ENCODE measurements around the gene SLC8B1. TPM values are rescaled to one million over a fixed set of nuclear protein-coding genes. Genes with fewer than 3 reads are reported as not detected.

The SLC8B1 gene
- total RNA-seq, 1 donor from 2014 or later = 9.0 TPM

GRCh38 chr12:113341535-113341934, 6.6 kb upstream of the SLC8B1 start:
- TF ChIP-seq, protein P1, sequence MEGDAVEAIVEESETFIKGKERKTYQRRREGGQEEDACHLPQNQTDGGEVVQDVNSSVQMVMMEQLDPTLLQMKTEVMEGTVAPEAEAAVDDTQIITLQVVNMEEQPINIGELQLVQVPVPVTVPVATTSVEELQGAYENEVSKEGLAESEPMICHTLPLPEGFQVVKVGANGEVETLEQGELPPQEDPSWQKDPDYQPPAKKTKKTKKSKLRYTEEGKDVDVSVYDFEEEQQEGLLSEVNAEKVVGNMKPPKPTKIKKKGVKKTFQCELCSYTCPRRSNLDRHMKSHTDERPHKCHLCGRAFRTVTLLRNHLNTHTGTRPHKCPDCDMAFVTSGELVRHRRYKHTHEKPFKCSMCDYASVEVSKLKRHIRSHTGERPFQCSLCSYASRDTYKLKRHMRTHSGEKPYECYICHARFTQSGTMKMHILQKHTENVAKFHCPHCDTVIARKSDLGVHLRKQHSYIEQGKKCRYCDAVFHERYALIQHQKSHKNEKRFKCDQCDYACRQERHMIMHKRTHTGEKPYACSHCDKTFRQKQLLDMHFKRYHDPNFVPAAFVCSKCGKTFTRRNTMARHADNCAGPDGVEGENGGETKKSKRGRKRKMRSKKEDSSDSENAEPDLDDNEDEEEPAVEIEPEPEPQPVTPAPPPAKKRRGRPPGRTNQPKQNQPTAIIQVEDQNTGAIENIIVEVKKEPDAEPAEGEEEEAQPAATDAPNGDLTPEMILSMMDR (IDR thresholded peaks at IDR 0.05; ENCODE audit: insufficient read depth, low read length, severe bottlenecking) = no peak
- no peak for FAIRE-seq

GRCh38 chr12:113340061-113340460, 5.2 kb upstream of the SLC8B1 start:
- DNase-seq (ENCODE audit: low read depth) (no peak), FAIRE-seq (no peak)
- H3K27me3 ChIP-seq (ENCODE audit: control insufficient read depth, insufficient read depth, low read length) = no peaks in the 10 kb centered on the region
- H3K4me3 ChIP-seq (ENCODE audit: low read depth, low read length) = no peak overlapping the region
- H3K36me3 ChIP-seq (ENCODE audit: control insufficient read depth, insufficient read depth, low read length) = no peaks in the 10 kb centered on the region
- TF ChIP-seq, protein P1 (IDR thresholded peaks at IDR 0.05; ENCODE audit: insufficient read depth, low read length, severe bottlenecking) = no peak

More at GRCh38 chr12:113341535-113341934, 6.6 kb upstream of the SLC8B1 start:
- no peak overlapping the region for H3K4me3 ChIP-seq (ENCODE audit: low read depth, low read length)
- H3K27me3 ChIP-seq (ENCODE audit: control insufficient read depth, insufficient read depth, low read length) = no peaks in the 10 kb centered on the region
- DNase-seq (ENCODE audit: low read depth) = no peak
- no peaks in the 10 kb centered on the region for H3K36me3 ChIP-seq (ENCODE audit: control insufficient read depth, insufficient read depth, low read length)

GRCh38 chr12:113339540-113339939, 4.6 kb upstream of the SLC8B1 start:
- no peaks in the 10 kb centered on the region for H3K36me3 ChIP-seq (ENCODE audit: control insufficient read depth, insufficient read depth, low read length)
- H3K4me3 ChIP-seq (ENCODE audit: low read depth, low read length) = no peak overlapping the region
- DNase-seq (ENCODE audit: low read depth) (no peak), FAIRE-seq (no peak)
- no peaks in the 10 kb centered on the region for H3K27me3 ChIP-seq (ENCODE audit: control insufficient read depth, insufficient read depth, low read length)
- TF ChIP-seq, protein P1 (IDR thresholded peaks at IDR 0.05; ENCODE audit: insufficient read depth, low read length, severe bottlenecking) = no peak

GRCh38 chr12:113333877-113334785, 778 bp downstream of the SLC8B1 start:
- H3K36me3 ChIP-seq (ENCODE audit: control insufficient read depth, insufficient read depth, low read length) = peaks cover 3% of the 10 kb centered on the region
- no peak for FAIRE-seq
- no peaks in the 10 kb centered on the region for H3K27me3 ChIP-seq (ENCODE audit: control insufficient read depth, insufficient read depth, low read length)
- TF ChIP-seq, protein P1 (IDR thresholded peaks at IDR 0.05; ENCODE audit: insufficient read depth, low read length, severe bottlenecking) = no peak
- peak overlapping the region; percentile 80 for H3K4me3 ChIP-seq (ENCODE audit: low read depth, low read length)
- peak; percentile 15 for DNase-seq (ENCODE audit: low read depth)

DNA sequence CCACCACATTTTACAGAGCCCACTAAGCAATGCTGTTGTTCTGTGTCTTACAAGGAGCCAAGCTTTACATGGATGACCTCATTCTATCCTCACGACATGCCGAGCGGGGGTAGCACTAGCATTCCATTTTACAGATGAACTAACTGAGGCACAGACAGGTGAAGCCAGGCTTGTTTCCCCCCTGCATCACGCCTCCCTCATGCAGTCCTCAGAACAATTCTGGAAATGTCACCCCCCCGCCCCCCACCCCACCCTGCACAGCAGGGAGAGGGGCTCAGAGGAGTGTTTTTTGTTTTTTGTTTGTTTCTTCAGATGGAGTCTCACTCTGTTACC, 1.5 kb downstream of the SLC8B1 start:
- no peak for FAIRE-seq

More for the DNA sequence above, 1.5 kb downstream of the SLC8B1 start:
- Histone ChIP-seq H3K4me3 (ENCODE audit: low read depth, low read length) (no peak overlapping the region), H3K27me3 (ENCODE audit: control insufficient read depth, insufficient read depth, low read length) (no peaks in the 10 kb centered on the region), H3K36me3 (ENCODE audit: control insufficient read depth, insufficient read depth, low read length) (peaks cover 3% of the 10 kb centered on the region)
- TF ChIP-seq, protein P1 (IDR thresholded peaks at IDR 0.05; ENCODE audit: insufficient read depth, low read length, severe bottlenecking) = no peak
- DNase-seq (ENCODE audit: low read depth) = no peak

Data from bronchial epithelial cell (primary cell).